GM12878 (cell line): Measurements from ENCODE around the gene ELL. TPM values are rescaled to one million over a fixed set of nuclear protein-coding genes. Genes with fewer than 3 reads are reported as not detected.

ENCODE experiments used
- ATAC-seq: fragments of 200-7000 bp; cut with Tn5 transposase; 3 replicates; pipeline ENCODE4 v1.9.1; 2020; ENCODE audit warnings: mild to moderate bottlenecking, moderate library complexity
- BruUV-seq: library from RNA; stranded (reverse); fragments of 400-500 nt; replicated peaks from 2 replicates; lab custom pipeline; 2021; lab: Mats Ljungman, UMichigan
- CTCF ChIA-PET: fragments of 300-600 bp; sonication (Branson Sonifier 250); formaldehyde crosslinking; extraction: SDS; loops from one replicate; lab custom pipeline; 2021; ENCODE audit warnings: inconsistent platforms; lab: Yijun Ruan, JAX
- POLR2A ChIA-PET: fragments of 350-600 bp; formaldehyde crosslinking; extraction: SDS; loops from one replicate; lab custom pipeline; 2021; ENCODE audit warnings: inconsistent platforms; lab: Charles Lee
- RAD21 ChIA-PET: fragments of 300-600 bp; sonication (Branson Sonifier 250); formaldehyde crosslinking; loops from one replicate; lab custom pipeline; 2023; ENCODE audit warnings: antibody characterized with exemption; ENCODE audit not compliant: unreplicated experiment; lab: Charles Lee
- SMC1A ChIA-PET: fragments of 300-600 bp; sonication (Branson Sonifier 250); formaldehyde crosslinking; loops from one replicate; lab custom pipeline; 2023; ENCODE audit not compliant: unreplicated experiment, uncharacterized antibody; lab: Charles Lee
- DNase-seq: peaks from one replicate; pipeline ENCODE4 v3.0.0-alpha.2; 2011; ENCODE audit warnings: low read depth, low spot score
- FAIRE-seq: peaks from 3 replicates; lab custom pipeline; 2011; peaks lifted over from hg19 to GRCh38; lab: Jason Lieb, UNC
- H2AFZ ChIP-seq: 2 replicates; pipeline ENCODE4 v1.6.0; 2011; ENCODE audit warnings: low read depth, low read length, control low read depth; ENCODE audit not compliant: control insufficient read depth
- H3K27ac ChIP-seq: 2 replicates; pipeline ENCODE4 v1.5.1; 2011; ENCODE audit warnings: control low read depth; ENCODE audit not compliant: control insufficient read depth, insufficient read depth
- H3K27me3 ChIP-seq, 2 experiments: replicated peaks in 1 of 2; 2 replicates each; pipeline versions ENCODE4 v1.6.0 to v1.6.1; 2011; ENCODE audit warnings: low read length in 1 of 2; ENCODE audit not compliant: control insufficient read depth in 2 of 2, insufficient read depth in 2 of 2
- H3K36me3 ChIP-seq, 2 experiments: 2 replicates each; pipeline ENCODE4 v1.5.1; 2011; ENCODE audit warnings: low read length in 1 of 2; ENCODE audit not compliant: control insufficient read depth in 2 of 2, insufficient read depth in 2 of 2
- H3K4me1 ChIP-seq: 2 replicates; pipeline ENCODE4 v1.6.1; 2011; ENCODE audit warnings: mild to moderate bottlenecking, low read length, moderate library complexity, mixed read lengths; ENCODE audit not compliant: control insufficient read depth, insufficient read depth
- H3K4me2 ChIP-seq: 2 replicates; pipeline ENCODE4 v1.6.0; 2011; ENCODE audit warnings: control low read depth; ENCODE audit not compliant: control insufficient read depth, insufficient read depth
- H3K4me3 ChIP-seq: fragments of 200-600 bp; sonication (generic); 2 replicates; pipeline ENCODE4 v1.5.1; 2016
- H3K79me2 ChIP-seq: 2 replicates; pipeline ENCODE4 v1.6.0; 2011; ENCODE audit warnings: low read length; ENCODE audit not compliant: control insufficient read depth, insufficient read depth
- H3K9ac ChIP-seq: 2 replicates; pipeline ENCODE4 v1.8.0; 2011; ENCODE audit warnings: low read length, control low read depth, mixed read lengths; ENCODE audit not compliant: control insufficient read depth, insufficient read depth
- H3K9me3 ChIP-seq: replicated peaks from 3 replicates; pipeline ENCODE4 v1.5.1; 2011; ENCODE audit warnings: mild to moderate bottlenecking, low read length; ENCODE audit not compliant: control insufficient read depth, insufficient read depth
- H4K20me1 ChIP-seq: 2 replicates; pipeline ENCODE4 v1.6.0; 2011; ENCODE audit not compliant: control insufficient read depth, insufficient read depth
- CREB1 ChIP-seq: IDR thresholded peaks from 2 replicates; pipeline ENCODE4 v1.6.1; 2012; ENCODE audit warnings: low read depth, mild to moderate bottlenecking, inconsistent platforms
- DPF2 ChIP-seq: fragments of 450-650 bp; IDR thresholded peaks from 2 replicates; pipeline ENCODE4 v1.6.1; 2017; ENCODE audit warnings: mild to moderate bottlenecking
- EGR1 ChIP-seq, 2 experiments: IDR thresholded peaks; 1 replicate in 1 of 2; 2 replicates in 1 of 2; pipeline ENCODE4 v1.6.1; 2011 to 2012; ENCODE audit warnings: low read depth in 2 of 2, low read length in 2 of 2, borderline replicate concordance in 1 of 2, mild to moderate bottlenecking in 1 of 2, moderate library complexity in 1 of 2
- ETV6 ChIP-seq, 2 experiments: fragments of 450-650 bp in 1 of 2; IDR thresholded peaks in 1 of 2; conservative IDR thresholded peaks in 1 of 2; 2 replicates each; pipeline ENCODE4 v1.6.1; 2014; ENCODE audit warnings: antibody characterized with exemption in 1 of 2, borderline replicate concordance in 1 of 2, low read depth in 1 of 2, mild to moderate bottlenecking in 1 of 2, moderate library complexity in 1 of 2
- FOS ChIP-seq: IDR thresholded peaks from 3 replicates; pipeline ENCODE4 v1.6.1; 2011; ENCODE audit warnings: borderline replicate concordance; ENCODE audit not compliant: insufficient read length; ENCODE audit errors: extremely low read depth
- RAD21 ChIP-seq: IDR thresholded peaks from 2 replicates; pipeline ENCODE4 v1.6.1; 2011; ENCODE audit warnings: mild to moderate bottlenecking, low read depth, low read length, moderate library complexity; ENCODE audit not compliant: insufficient read depth
- SP1 ChIP-seq: IDR thresholded peaks from one replicate; pipeline ENCODE4 v1.6.1; 2011; ENCODE audit warnings: low read depth, low read length
- WRNIP1 ChIP-seq: IDR thresholded peaks from 2 replicates; pipeline ENCODE4 v1.6.1; 2011; ENCODE audit warnings: low read depth, low read length, improper control_type of control experiment, borderline replicate concordance
- WGBS: methylation state at CpG from one replicate; pipeline ENCODE4 v1.1.6; 2016; ENCODE audit warnings: low lambda C conversion rate; ENCODE audit not compliant: insufficient replicate concordance, insufficient coverage; ENCODE audit errors: missing lambda C conversion rate; 5-methylcytosine and 5-hydroxymethylcytosine counted together
- in situ Hi-C: fragments of 300-500 bp; cut with MboI; formaldehyde crosslinking; loops from 9 replicates; pipeline ENCODE4 v1.14.3; 2018; ENCODE audit warnings: mixed read lengths
- intact Hi-C: fragments of 100-400 bp; cut with micrococcal nuclease; formaldehyde crosslinking; loops from one replicate; pipeline ENCODE4 v1.14.2; 2022; ENCODE audit not compliant: unreplicated experiment
- polyA plus RNA-seq, 11 experiments: library from polyadenylated mRNA; depleted of rRNA in 4 of 11; unstranded in 6 of 11; stranded (reverse) in 5 of 11; fragments of >200 nt; fragmentation: Nextera tagmentation in 4 of 11; fragmentation: Illumina TruSeq in 1 of 11; extraction: Ambion mirVana in 4 of 11; extraction: Trizol in 1 of 11; gene quantifications; 1 replicate in 1 of 11; 2 replicates in 10 of 11; pipeline versions ENCODE4 v1.2.1 to v1.2.3, GENCODE V29; 2011 to 2016; ENCODE audit warnings: inconsistent platforms in 2 of 11, missing spikeins in 2 of 11, low read depth in 1 of 11
- total RNA-seq, 4 experiments: library from RNA; depleted of rRNA in 3 of 4; stranded (reverse); fragments of >200 nt in 3 of 4; fragmentation: Illumina TruSeq in 1 of 4; extraction: Trizol in 1 of 4; gene quantifications; 2 replicates each; pipeline versions ENCODE4 v1.2.1 to v1.2.3, GENCODE V29; 2013 to 2021
- TF ChIP-seq, protein P1 (sequence below): IDR thresholded peaks from 2 replicates; pipeline ENCODE4 v1.6.1; 2011; ENCODE audit warnings: low read depth, low read length, improper control_type of control experiment, borderline replicate concordance
- TF ChIP-seq, protein P2 (sequence below): fragments of 450-650 bp; IDR thresholded peaks from 2 replicates; pipeline ENCODE4 v1.6.1; 2017; ENCODE audit warnings: mild to moderate bottlenecking, low read depth, inconsistent platforms; ENCODE audit not compliant: poor library complexity, severe bottlenecking
- TF ChIP-seq, protein P3 (sequence below): IDR thresholded peaks from 2 replicates; pipeline ENCODE4 v1.6.1; 2012; ENCODE audit warnings: low read depth, low read length, improper control_type of control experiment
- TF ChIP-seq, protein P4 (sequence below): fragments of 450-650 bp; IDR thresholded peaks from 2 replicates; pipeline ENCODE4 v1.6.1; 2017; ENCODE audit warnings: mild to moderate bottlenecking, moderate library complexity

ELL gene
- total and polyA plus RNA-seq, 10 of the 15 experiments (the other 5 are each of a cell fraction or from before 2014, with no cell fraction given) = 0.91 to 25.0 (median 9.1) TPM

DNA sequence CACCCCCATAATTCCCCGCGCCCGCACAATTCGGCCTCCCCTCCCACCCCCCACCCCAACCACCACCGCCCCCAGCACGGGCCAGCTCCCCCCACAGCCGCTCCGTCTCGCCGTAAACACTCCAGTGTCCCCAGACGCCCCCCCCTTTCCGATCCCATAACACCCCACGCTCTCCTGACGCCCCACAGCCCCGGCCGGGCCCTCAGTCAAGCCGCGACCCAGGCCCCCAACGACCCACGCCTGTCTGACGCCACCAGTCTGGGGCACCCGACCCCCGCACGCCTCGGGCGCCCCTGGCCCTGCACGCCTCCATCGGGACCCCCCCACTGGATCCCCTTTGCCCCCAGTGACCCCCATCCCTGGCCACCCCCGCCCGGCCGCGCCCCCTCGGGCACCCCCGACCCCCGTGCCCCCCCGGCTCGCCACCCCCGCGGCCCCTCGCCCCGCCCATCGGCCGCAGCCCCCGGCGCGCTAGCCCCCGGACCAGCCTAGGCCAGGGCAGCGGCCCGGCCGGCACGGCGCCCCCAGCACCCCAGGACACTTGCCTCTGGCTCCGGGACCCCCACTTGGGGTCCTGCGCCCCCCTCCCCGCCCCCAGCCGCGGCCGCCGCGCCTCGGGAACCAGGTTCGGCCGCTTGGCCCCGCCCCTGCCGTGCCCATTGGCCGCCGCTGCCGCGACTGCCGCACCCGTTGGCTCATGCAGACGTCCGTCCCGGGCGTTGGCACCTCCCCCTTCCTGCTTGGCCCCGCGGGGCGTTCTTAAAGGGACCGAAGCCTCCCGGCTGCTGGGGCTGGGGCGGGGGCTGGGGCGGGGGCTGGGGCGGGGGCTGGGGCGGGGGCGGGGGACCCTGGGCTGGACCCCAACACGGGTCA, 21.3 kb upstream of the ELL start, which contains the start of gene FKBP8:
Gene FKBP8, minus strand, starts transcription at position 633 of the 873 bp plus-strand sequence. CDS start 1,603 bp downstream, outside the sequence.
- under 1% methylated on average over 36 of the region's 86 CpGs for WGBS
- Histone ChIP-seq H3K36me3 (peaks cover 2 to 14% of the 10 kb centered on the region in 2 experiments; a peak in 3 of 4 replicates), H3K27ac (peak within 1 kb of the TSS; percentile 78), H3K4me2 (peak within 1 kb of the TSS; percentile 98), H3K4me1 (peaks cover 10% of the 10 kb centered on the region), H3K27me3 (no peaks in the 10 kb centered on the region), H3K9ac (peak within 1 kb of the TSS; percentile 84), H3K79me2 (peaks cover 14% of the 10 kb centered on the region), H3K4me3 (peak within 1 kb of the TSS; percentile 82), H4K20me1 (no peaks in the 10 kb centered on the region), H2AFZ (peak within 1 kb of the TSS; percentile 94), H3K9me3 (no peaks in the 10 kb centered on the region)
- BruUV-seq = no TSS peak
- DNase-seq = no peak
- CTCF ChIA-PET = interaction anchor here (0.8 to 2.7 kb wide), 14 partner anchors 10 to 304 kb away, joined by 3 to 35 read pairs (median 7); partner anchors contain the start of genes KXD1, REX1BD and UBA52
- in situ Hi-C loops = no loop called here
- intact Hi-C loops = loop anchor here (1.0 to 5.0 kb wide), 2 partner anchors 28 to 44 kb away; partner anchors contain the start of genes REX1BD and UBA52
- POLR2A ChIA-PET = interaction anchor here (0.6 to 5.5 kb wide), 15 partner anchors 9 to 718 kb away, joined by 3 to 79 read pairs (median 5); partner anchors contain the start of genes ELL, KXD1, REX1BD and UBA52
- RAD21 ChIA-PET = interaction anchor here (1.0 to 2.9 kb wide), 11 partner anchors 14 to 376 kb away, joined by 3 to 39 read pairs (median 6); partner anchors contain the start of genes COPE, DDX49, KXD1 and REX1BD
- SMC1A ChIA-PET = interaction anchor here (1.0 to 2.0 kb wide), 10 partner anchors 10 to 444 kb away, joined by 3 to 29 read pairs (median 5); partner anchors contain the start of genes KXD1, REX1BD and UBA52
- FAIRE-seq = peak; percentile 13
- ATAC-seq = peak; percentile 99
- TF ChIP-seq CREB1 (0 out of 2 replicates have a peak, but pooled peaks have one; percentile 8), EGR1 (IDR thresholded peaks at IDR 0.05; ENCODE audit: borderline replicate concordance in 1 of 2, low read depth in 2 of 2, low read length in 2 of 2) (no peak; a peak in 1 of 3 replicates), RAD21 (no peak), WRNIP1 (no peak), ETV6 (conservative IDR thresholded peaks at IDR 0.05 in 1 of 2, IDR thresholded peaks at IDR 0.05 in 1 of 2; ENCODE audit: borderline replicate concordance in 1 of 2, low read depth in 1 of 2) (no peak), DPF2 (peak; percentile 69; the same call in 1 of the 2 replicates), FOS (peak; percentile 75), SP1 (peak; percentile 96)
- TF ChIP-seq, protein P1, sequence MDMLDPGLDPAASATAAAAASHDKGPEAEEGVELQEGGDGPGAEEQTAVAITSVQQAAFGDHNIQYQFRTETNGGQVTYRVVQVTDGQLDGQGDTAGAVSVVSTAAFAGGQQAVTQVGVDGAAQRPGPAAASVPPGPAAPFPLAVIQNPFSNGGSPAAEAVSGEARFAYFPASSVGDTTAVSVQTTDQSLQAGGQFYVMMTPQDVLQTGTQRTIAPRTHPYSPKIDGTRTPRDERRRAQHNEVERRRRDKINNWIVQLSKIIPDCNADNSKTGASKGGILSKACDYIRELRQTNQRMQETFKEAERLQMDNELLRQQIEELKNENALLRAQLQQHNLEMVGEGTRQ = no peak
- TF ChIP-seq, protein P2, sequence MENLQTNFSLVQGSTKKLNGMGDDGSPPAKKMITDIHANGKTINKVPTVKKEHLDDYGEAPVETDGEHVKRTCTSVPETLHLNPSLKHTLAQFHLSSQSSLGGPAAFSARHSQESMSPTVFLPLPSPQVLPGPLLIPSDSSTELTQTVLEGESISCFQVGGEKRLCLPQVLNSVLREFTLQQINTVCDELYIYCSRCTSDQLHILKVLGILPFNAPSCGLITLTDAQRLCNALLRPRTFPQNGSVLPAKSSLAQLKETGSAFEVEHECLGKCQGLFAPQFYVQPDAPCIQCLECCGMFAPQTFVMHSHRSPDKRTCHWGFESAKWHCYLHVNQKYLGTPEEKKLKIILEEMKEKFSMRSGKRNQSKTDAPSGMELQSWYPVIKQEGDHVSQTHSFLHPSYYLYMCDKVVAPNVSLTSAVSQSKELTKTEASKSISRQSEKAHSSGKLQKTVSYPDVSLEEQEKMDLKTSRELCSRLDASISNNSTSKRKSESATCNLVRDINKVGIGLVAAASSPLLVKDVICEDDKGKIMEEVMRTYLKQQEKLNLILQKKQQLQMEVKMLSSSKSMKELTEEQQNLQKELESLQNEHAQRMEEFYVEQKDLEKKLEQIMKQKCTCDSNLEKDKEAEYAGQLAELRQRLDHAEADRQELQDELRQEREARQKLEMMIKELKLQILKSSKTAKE = no peak
- TF ChIP-seq, protein P3, sequence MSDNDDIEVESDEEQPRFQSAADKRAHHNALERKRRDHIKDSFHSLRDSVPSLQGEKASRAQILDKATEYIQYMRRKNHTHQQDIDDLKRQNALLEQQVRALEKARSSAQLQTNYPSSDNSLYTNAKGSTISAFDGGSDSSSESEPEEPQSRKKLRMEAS = 0 out of 2 replicates have a peak, but pooled peaks have one; percentile 4
- TF ChIP-seq, protein P4, sequence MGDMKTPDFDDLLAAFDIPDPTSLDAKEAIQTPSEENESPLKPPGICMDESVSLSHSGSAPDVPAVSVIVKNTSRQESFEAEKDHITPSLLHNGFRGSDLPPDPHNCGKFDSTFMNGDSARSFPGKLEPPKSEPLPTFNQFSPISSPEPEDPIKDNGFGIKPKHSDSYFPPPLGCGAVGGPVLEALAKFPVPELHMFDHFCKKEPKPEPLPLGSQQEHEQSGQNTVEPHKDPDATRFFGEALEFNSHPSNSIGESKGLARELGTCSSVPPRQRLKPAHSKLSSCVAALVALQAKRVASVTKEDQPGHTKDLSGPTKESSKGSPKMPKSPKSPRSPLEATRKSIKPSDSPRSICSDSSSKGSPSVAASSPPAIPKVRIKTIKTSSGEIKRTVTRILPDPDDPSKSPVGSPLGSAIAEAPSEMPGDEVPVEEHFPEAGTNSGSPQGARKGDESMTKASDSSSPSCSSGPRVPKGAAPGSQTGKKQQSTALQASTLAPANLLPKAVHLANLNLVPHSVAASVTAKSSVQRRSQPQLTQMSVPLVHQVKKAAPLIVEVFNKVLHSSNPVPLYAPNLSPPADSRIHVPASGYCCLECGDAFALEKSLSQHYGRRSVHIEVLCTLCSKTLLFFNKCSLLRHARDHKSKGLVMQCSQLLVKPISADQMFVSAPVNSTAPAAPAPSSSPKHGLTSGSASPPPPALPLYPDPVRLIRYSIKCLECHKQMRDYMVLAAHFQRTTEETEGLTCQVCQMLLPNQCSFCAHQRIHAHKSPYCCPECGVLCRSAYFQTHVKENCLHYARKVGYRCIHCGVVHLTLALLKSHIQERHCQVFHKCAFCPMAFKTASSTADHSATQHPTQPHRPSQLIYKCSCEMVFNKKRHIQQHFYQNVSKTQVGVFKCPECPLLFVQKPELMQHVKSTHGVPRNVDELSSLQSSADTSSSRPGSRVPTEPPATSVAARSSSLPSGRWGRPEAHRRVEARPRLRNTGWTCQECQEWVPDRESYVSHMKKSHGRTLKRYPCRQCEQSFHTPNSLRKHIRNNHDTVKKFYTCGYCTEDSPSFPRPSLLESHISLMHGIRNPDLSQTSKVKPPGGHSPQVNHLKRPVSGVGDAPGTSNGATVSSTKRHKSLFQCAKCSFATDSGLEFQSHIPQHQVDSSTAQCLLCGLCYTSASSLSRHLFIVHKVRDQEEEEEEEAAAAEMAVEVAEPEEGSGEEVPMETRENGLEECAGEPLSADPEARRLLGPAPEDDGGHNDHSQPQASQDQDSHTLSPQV = no peak
